LNCaP clone FGC (cell line): Measurements from ENCODE around the gene DCN.

ENCODE experiments used
- DNase-seq: peaks from one replicate; pipeline ENCODE4 v3.0.0-alpha.2; 2011; ENCODE audit warnings: low read depth
- H3K4me3 ChIP-seq: 2 replicates; pipeline ENCODE4 v1.5.1; 2011; ENCODE audit warnings: mild to moderate bottlenecking, low read depth, low read length, control low read depth
- TF ChIP-seq, protein P1 (sequence below): IDR thresholded peaks from 2 replicates; pipeline ENCODE4 v1.5.1; 2012; ENCODE audit warnings: mild to moderate bottlenecking; ENCODE audit not compliant: control insufficient read depth, insufficient read depth; ENCODE audit errors: extremely low read depth

The DCN gene

DNA sequence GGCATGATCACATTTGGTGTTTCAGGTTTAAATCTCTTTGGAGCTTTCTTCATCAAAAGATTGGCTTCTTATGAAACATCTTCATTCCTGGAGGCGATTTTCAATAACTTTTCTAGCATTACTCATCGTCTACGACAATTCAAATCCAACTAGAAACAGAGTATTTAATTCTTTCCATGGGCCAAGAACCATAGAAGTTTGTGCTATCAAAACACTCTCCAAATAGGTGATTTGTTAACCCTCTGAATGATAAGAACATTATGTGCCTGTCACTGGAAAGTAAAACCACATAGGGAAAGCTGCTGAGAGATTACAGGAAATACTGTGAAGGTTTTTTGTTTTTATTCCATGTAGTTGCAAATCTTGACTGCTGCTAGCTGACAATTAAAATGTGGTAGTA is 6.9 kb upstream of the DCN start:
- no peak for DNase-seq
- TF ChIP-seq, protein P1, sequence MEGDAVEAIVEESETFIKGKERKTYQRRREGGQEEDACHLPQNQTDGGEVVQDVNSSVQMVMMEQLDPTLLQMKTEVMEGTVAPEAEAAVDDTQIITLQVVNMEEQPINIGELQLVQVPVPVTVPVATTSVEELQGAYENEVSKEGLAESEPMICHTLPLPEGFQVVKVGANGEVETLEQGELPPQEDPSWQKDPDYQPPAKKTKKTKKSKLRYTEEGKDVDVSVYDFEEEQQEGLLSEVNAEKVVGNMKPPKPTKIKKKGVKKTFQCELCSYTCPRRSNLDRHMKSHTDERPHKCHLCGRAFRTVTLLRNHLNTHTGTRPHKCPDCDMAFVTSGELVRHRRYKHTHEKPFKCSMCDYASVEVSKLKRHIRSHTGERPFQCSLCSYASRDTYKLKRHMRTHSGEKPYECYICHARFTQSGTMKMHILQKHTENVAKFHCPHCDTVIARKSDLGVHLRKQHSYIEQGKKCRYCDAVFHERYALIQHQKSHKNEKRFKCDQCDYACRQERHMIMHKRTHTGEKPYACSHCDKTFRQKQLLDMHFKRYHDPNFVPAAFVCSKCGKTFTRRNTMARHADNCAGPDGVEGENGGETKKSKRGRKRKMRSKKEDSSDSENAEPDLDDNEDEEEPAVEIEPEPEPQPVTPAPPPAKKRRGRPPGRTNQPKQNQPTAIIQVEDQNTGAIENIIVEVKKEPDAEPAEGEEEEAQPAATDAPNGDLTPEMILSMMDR = no peak

DNA sequence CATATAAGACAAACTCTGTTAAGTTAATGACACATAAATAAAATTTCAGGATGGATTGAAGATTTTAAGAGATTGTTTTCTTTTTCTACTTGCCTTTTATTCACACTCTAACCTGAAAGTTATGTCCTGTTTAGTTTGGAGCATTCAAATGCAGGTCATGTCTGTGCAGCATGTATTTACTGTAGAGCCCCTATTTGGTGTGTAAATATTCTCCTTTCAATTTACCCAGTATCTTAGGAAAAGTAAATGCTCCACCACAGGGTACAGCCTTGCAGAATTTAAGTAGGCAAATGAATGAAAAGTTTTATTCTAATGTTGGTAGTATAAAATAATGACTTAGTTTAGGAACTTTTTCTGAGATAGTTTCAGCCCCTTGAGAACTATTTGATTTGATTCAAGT is 6.2 kb upstream of the DCN start:
- TF ChIP-seq, protein P1 = no peak

More for the DNA sequence above, 6.9 kb upstream of the DCN start:
- H3K4me3 ChIP-seq = no peak overlapping the region

GRCh38 chr12:91186156-91186555 is 3.5 kb upstream of the DCN start:
- no peak overlapping the region for H3K4me3 ChIP-seq
- TF ChIP-seq, protein P1 = no peak
- no peak for DNase-seq

More for the DNA sequence above, 6.2 kb upstream of the DCN start:
- no peak for DNase-seq
- no peak overlapping the region for H3K4me3 ChIP-seq

DNA sequence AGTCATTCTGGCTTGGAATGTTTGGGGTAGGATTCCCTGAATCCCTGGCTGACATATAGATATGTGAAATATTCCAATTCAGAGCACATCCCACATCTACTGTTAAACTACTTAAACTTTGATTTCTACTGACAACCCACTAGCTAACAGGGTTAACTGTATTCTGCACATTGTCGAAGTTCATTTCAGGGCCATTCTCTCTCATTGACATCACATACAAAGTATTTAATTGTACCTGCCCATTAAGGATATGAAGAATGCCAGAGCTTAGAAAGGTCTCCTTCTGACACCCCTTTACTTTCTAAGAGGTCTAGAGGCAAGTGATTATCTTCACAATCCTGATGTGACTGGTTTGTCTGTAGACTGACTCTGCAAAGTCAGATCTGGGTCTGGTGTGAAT is 2.8 kb upstream of the DCN start:
- H3K4me3 ChIP-seq = no peak overlapping the region
- no peak for DNase-seq
- TF ChIP-seq, protein P1 = no peak

GRCh38 chr12:91183551-91183950 is 934 bp upstream of the DCN start:
- no peak overlapping the region for H3K4me3 ChIP-seq
- TF ChIP-seq, protein P1 = no peak
- no peak for DNase-seq

GRCh38 chr12:91180582-91181395 is 1.8 kb downstream of the DCN start:
- DNase-seq = peak; percentile 1
- H3K4me3 ChIP-seq = no peak overlapping the region
- TF ChIP-seq, protein P1 = no peak
